ENCODE data around the gene PARD3.
A peak's percentile ranks its signal among the peaks of the same experiment; 100 is the strongest.

PARD3 gene

DNA sequence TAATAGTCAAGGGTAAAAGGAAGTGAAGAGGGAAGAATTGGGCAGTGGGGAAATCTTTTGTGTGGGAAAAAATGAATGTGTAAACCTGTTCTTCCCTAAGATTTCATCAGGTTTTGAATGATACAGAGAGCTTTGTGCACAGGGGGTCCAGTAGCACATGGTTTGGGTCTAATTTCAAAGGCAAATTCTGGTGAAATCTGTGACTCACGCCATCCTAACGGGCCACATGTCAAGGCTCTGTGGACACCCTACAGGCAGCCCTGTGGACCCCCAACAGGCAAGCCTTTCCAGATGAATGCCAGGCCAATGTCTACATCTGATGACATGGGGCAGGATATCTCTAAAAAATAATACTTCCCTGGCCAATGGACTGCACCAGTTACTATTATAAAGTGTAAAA lies 309.8 kb downstream of the PARD3 start:
- no peak for DNase-seq

GRCh38 chr10:34504534-34504933 lies 310.6 kb downstream of the PARD3 start:
- no peak for DNase-seq

DNA sequence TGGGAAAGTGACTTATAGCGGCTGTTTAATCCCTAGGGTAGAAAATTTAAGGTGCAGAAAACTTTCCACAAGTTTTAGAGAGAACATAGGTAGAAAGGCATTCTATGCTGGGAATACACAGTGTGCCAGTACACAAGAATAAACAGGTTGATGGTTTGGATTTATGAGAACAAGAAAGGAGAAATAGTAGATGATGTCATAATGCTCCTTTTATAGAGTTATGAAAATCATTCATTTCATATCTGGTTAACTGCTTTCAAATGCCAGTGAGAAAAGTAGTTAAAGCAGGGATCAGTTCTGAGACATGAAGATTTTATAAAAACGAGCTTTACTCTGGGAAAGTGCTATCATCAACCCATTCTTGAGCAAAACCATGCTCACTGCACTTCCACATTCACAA lies 311.4 kb downstream of the PARD3 start:
- DNase-seq, result no peak

DNA sequence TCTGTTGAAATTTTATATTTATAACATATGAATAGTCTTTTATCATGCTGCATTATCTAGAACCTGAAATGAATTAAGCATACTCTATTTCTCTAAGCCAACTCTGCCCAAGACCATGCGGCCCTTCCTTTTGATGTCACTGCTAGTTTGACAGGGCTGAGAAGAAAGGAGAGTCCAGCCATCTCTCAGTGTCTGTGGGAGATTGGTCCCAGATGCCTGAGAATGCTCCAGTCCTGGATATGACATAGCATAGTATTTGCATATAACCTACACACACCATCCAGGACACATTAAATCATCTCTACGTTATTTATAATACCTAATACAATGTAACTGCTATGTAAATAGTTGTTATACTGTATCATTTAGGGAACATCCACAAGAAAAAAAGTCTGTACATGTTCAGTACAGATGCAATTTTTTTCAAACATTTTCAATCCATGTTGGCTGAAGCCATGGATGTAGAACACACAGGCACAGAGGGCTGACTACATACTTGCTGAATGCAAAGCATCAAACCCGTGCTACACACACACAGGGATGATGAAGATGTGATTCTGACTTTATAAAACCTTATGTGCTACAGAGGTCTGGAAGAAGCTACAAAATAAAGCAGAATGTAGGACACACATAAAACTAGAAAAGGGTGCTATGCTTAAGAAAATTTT lies 315.4 kb downstream of the PARD3 start:
- DNase-seq, result no peak

DNA sequence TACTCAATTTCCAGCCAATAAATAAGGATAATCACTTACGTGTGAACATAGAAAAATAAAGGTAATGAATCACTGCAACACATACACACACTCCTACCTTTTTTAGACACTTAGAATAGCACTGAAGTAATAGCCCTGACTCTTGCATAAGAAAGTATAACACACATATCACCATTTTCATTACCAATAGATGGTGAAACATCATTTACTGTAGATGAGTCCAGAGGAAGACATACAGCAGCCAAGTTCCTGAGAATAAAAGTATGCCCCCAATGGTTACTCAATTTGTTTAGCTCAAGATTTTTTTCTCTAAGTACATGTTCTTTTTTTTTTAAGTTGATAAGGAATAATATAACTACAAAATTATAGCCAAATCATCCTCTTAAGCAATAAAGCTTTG lies 316.3 kb downstream of the PARD3 start:
- DNase-seq, result no peak

DNA sequence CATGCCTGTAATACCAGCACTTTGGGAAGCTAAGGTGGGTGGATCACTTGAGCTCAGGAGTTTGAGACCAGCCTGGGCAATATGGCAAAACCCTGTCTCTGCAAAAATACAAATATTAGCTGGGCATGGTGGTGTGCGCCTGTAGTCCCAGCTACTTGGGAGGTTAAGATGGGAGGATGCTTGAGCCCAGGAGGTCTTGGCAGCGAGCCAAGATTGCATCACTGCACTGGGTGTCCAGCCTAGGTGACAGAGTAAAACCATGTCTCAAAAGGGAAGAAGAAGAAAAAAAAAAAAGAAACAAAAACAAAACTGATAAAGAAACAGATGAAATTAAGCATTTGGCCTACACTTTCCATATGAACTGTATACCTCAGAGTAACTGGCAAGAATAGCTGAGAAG lies 319.2 kb downstream of the PARD3 start:
- DNase-seq, result no peak

- no peak for DNase-seq
These were observed 321.1 kb downstream of the PARD3 start for GRCh38 chr10:34494012-34494411.

DNA sequence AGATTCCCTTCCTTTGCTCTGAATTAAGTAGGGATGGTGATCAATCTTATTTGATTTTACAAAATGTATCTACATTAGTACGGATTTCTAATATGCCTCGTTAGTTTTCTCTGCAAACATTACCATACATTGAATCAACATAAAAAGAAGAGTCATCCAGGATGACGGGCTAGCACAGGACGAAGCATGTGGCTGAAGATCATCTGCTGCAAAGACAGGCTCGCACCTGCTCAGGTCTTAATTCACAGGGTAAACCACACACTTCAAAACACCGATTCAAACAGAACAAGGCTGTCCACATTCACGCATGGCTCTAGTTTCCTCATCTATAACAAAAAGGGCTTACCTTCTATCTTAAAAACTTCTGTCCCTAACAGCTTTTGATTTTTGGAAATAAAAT lies 323.0 kb downstream of the PARD3 start:
- DNase-seq, result peak in 1 of 51 donors; percentile 50

DNA sequence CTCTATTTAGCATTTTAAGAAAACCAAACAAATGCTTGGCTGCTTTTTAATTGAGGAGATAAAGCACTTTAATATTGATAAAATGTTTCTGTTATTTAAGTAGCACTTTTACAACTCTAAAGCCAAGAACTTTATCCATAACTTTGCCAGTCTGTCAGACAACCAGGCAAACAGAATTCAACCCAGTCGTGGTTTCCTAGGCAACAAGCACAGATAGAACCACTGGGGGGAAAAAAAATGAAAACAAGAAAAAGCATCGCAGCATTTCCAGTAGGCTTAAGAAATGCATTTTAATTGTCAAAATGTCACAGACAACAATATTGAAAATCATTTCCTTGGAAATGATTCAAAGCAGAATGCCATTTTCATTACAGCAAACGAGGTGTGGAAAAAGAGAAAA lies 323.4 kb downstream of the PARD3 start:
- peak in 1 of 51 donors; percentile 50 for DNase-seq

DNA sequence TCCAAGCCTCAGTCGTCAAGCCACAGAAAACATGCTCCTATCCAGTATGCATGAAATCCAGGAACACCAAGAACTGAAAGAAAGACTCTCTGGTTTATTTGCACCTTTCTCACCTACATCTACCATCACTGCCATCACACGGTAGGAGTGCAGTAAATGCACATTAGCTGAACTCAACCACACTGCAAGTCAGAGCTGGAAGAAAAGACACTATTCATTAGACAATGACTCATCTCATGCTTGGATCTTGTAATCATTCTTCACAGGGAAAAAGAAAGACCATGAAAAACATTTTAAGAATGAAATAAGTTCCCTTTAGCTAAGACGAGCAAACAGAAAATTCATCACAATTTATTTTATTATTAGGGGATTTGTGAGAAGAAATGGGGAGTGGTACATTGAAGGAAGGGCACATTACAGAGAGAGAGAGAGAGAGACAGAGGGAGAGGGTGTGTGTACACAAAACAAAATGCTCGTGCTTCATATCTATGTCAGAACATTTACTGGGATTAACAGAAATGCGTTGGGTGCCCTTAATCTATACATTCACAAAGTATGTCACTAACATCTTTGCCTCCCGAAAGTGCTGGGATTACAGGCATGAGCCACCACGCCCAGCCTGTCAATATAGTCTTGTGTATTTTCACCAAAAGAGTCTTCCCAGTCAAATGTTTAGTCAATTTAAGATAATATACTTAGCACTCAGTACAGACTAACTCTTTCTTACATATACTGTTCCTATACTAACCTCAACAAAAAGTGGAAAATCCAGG lies 324.9 kb downstream of the PARD3 start:
- DNase-seq, result peak in 1 of 51 donors; percentile 22

- DNase-seq, result no peak
These were observed 325.7 kb downstream of the PARD3 start for GRCh38 chr10:34489411-34489810.

DNA sequence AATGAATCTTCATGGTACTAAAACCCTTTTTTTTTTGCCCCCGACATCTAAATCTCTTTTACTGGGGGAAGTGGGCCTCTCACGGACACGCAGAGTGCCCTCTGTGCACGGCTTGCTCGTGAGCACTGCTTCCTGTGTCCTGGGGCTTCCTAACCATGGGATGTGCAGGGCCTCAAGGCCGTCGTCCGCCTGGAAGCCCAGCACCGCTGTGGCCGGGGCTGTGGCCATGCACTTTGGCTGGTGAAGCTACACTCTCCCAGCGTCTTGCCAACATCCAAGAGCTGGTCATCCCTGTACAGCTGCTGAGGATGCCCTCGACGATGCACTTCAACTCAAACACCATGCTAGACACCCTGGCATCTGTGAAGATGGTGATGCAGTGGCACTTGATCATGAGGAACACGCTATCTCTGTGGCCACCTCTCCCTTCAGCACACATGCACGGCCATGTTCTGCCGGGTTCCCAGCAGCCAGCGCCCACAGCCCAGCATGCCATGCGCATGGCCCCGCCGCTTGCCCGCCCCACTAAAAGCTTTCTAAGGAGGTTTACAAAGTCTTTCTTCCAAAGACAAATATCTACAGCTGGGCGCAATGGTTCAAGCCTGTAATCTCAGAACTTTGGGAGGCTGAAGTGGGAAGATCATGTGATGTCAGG lies 326.5 kb downstream of the PARD3 start:
- DNase-seq, result no peak

DNA sequence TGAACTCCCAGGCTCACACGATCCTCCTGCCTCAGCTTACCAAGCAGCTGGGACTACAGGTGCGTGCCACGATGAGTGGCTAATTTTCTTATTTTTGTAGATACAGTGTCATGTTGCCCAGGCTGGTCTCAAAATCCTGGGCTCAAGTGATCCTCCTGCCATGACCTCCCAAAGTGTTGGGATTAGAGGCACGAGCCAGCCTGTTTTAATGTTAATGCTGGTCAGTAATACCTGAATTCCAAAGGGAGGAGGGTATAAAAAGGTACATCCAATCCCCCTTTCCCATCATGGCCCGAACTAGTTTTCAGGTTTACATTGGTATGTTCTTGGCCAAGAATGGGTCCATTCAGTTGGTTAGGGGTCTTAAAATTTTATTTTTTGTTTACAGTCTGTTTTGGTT lies 329.1 kb downstream of the PARD3 start:
- no peak for DNase-seq

DNA sequence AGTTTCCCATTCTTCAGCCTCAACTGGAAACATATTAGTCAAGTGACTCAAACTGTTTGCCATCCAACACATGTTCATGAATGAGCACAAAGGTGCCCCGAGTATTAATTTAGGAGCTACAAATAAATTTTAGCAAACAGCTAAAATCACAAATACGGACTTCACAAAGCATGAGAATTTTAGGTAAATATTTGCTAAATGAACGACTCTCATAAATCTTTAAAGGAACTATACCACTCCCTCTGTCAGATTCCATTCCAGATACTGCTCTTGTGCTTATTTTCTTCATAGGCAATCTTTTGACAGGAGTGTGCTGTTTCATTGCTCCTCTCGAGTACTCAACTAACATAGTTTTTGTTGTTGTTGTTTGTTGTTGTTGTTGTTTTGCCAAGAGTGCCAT lies 330.9 kb downstream of the PARD3 start:
- no peak for DNase-seq

- no peak for DNase-seq
These were observed 334.8 kb downstream of the PARD3 start for GRCh38 chr10:34480345-34480744.

DNA sequence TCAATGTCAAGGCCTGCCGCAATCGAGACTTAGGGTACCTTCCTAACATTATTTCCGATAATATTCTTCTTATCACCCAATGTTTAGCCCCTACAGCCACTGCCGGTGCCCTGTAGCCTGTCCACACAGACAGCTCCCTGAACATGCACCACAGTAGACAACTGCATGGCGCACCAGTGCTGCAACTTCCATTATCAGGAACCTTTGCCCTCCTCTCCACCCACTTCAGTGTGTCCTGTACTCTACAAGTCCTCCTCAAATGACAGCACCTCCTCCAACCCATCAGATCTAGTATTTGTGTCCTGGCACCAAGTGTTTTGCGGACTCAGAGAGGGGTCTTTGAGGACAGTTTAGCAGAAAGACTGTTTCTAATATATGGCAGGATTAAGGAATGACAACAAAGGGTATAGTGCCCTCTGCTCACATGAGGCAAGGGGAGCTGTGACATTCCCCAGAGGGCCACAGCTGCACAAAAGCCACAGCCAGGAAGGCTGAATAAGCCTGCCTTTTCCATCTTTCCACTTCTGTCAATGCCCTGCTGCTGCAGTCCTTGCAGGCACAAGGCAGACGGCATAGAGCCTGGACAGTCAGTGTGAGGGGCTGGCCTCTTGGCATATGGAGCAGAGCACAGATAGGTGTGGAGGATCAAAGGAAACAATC lies 335.4 kb downstream of the PARD3 start:
- DNase-seq, result no peak

DNA sequence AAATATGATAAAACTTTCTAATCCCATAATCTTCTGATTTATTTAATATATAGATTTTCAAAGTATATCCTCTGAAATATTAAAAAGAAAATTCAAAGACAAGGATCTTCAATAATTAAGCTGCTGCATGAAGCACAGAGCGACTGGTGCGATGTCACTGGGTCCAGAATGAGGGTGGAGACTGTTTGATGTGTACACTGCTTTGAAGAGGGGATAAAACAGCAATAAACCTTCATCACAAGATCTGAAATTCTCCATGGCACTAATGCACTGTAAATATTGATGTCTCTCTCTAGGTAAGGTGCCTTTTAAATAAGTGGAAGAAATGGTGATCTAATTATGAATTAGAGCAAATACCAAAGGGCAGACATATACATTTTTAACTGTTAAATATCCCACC lies 337.8 kb downstream of the PARD3 start:
- no peak for DNase-seq

DNA sequence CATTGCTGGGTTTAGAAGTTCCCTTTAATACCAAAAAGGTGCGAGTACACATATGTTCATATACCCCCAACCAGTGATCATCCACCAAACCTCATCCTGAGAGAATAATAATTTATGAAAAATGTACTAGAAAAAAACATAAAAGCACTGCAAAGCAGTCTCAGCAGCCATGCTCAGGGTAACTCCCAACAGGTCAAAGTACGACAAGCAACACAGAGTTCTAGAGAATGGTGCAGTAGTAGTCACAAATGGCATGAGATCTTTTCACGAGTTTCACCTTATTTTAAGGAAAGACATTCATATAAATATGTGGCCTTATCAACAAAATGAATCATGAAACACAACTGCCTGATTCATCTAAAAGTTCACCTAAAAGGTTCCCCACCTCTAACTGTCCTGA lies 338.5 kb downstream of the PARD3 start:
- no peak for DNase-seq

DNA sequence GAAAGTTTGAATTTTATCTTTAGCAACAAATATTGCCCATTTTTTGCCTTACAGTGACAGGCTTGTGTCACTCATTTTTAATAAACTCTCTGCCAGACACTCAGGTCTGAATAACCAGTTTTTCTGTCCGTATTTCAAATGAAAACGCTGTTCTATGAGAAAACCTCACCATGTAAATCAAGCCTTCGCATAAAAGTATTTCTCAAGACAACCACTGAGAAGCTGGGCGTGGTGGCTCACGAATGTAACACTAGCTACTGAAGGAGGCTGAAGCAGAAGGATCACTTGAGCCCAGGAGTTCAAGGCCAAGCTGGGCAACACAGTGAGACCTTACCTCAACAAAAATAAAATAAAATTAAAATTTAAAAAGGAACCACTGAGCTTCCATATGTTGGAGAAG lies 339.3 kb downstream of the PARD3 start:
- DNase-seq, result no peak

DNA sequence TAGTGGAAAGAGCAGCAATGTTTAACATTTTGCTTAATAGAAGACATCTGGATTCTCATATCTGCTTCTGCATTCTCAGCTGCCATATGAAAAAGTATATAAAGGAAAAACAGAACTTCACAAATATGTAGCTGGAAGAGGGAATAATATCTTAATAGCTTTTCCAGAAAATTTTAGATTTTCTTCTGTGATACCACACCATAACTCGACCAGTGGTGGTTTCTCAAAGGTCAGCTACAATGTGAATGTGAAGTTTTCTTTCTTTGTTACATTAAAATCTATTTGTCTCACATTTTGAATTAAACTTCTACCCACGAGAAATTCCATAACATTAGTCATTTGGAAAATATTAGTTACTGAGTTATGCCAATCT lies 339.8 kb downstream of the PARD3 start:
- DNase-seq, result no peak

GRCh38 chr10:34474555-34475273 lies 340.4 kb downstream of the PARD3 start:
- no peak for DNase-seq

GRCh38 chr10:34474009-34474376 lies 341.1 kb downstream of the PARD3 start:
- no peak for DNase-seq

All from hypothalamus (tissue), 51 donors.